ENCODE data around the gene CDK19.
"Not testable (repeated sequence)": the region's sequence is repeated elsewhere in the genome, so short reads cannot be mapped to it uniquely, and the experiment has no call there.

Gene CDK19

GRCh38 chr6:110813338-110814101 is 1.7 kb downstream of the CDK19 start:
- no peak for DNase-seq

- DNase-seq: no peak
Observed at GRCh38 chr6:110812719-110813118, 2.5 kb downstream of the CDK19 start.

GRCh38 chr6:110810896-110811586 is 4.2 kb downstream of the CDK19 start:
- DNase-seq: no peak

- DNase-seq: no peak
Observed at GRCh38 chr6:110809792-110810191, 5.5 kb downstream of the CDK19 start.

- DNase-seq: not testable (repeated sequence)
Observed at GRCh38 chr6:110802175-110802574, 13.1 kb downstream of the CDK19 start.

- DNase-seq: no peak
Observed at GRCh38 chr6:110800839-110801196, 14.5 kb downstream of the CDK19 start.

- no peak for DNase-seq
Observed at GRCh38 chr6:110800196-110800838, 15.0 kb downstream of the CDK19 start.

- DNase-seq: no peak
Observed at GRCh38 chr6:110799655-110800054, 15.6 kb downstream of the CDK19 start.

GRCh38 chr6:110799189-110799588 is 16.1 kb downstream of the CDK19 start:
- no peak for DNase-seq

GRCh38 chr6:110795271-110795670 is 20.0 kb downstream of the CDK19 start:
- DNase-seq: no peak

GRCh38 chr6:110786696-110787095 is 28.6 kb downstream of the CDK19 start:
- no peak for DNase-seq

- no peak for DNase-seq
Observed at GRCh38 chr6:110786271-110786670, 29.0 kb downstream of the CDK19 start.

GRCh38 chr6:110784610-110784979 is 30.7 kb downstream of the CDK19 start:
- no peak for DNase-seq

- DNase-seq: no peak
Observed at GRCh38 chr6:110781522-110782214, 33.6 kb downstream of the CDK19 start.

GRCh38 chr6:110778333-110778732 is 36.9 kb downstream of the CDK19 start:
- DNase-seq: no peak

- no peak for DNase-seq
Observed at GRCh38 chr6:110777636-110778035, 37.6 kb downstream of the CDK19 start.

- no peak for DNase-seq
Observed at GRCh38 chr6:110776413-110776812, 38.9 kb downstream of the CDK19 start.

GRCh38 chr6:110769923-110770322 is 45.3 kb downstream of the CDK19 start:
- DNase-seq: no peak

GRCh38 chr6:110768057-110768456 is 47.2 kb downstream of the CDK19 start:
- DNase-seq: no peak

- no peak for DNase-seq
Observed at GRCh38 chr6:110761371-110761770, 53.9 kb downstream of the CDK19 start.

GRCh38 chr6:110760589-110760988 is 54.7 kb downstream of the CDK19 start:
- DNase-seq: no peak

- DNase-seq: not testable (repeated sequence)
Observed at GRCh38 chr6:110760098-110760497, 55.2 kb downstream of the CDK19 start.

GRCh38 chr6:110757926-110758325 is 57.3 kb downstream of the CDK19 start:
- DNase-seq: no peak

GRCh38 chr6:110756817-110757216 is 58.5 kb downstream of the CDK19 start:
- no peak for DNase-seq
